ENCODE measurements around the gene PUM2. TPM values are rescaled to one million over a fixed set of nuclear protein-coding genes. Genes with fewer than 3 reads are reported as not detected.

The PUM2 gene
- total RNA-seq, 1 donor from 2014 or later: 123 TPM

DNA sequence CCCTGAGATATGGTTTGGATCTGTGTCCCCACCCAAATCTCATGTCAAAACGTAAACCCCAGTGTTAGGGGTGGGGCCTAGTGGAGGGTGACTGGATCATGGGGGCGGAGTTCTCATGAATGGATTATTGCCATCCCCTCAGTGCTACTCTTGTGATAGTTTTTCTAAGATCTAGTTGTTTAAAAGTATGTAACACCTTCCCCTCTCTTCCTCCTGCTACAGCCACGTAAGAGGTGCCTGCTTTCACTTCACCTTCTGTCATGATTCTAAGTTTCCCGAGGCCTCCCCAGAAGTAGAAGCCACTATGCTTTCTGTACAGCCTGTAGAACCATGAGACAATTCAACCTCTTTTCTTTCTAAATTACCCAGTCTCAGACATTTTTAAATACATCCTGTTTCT lies 16.9 kb downstream of the PUM2 start:
- no peak overlapping the region for H3K27ac Mint-ChIP-seq
- no peak overlapping the region for H3K4me3 Mint-ChIP-seq (ENCODE audit: low read depth)
- peaks cover 19% of the 10 kb centered on the region for H3K36me3 Mint-ChIP-seq (ENCODE audit: insufficient read depth)
- no peaks in the 10 kb centered on the region for H3K27me3 Mint-ChIP-seq
- TF ChIP-seq, protein P1, sequence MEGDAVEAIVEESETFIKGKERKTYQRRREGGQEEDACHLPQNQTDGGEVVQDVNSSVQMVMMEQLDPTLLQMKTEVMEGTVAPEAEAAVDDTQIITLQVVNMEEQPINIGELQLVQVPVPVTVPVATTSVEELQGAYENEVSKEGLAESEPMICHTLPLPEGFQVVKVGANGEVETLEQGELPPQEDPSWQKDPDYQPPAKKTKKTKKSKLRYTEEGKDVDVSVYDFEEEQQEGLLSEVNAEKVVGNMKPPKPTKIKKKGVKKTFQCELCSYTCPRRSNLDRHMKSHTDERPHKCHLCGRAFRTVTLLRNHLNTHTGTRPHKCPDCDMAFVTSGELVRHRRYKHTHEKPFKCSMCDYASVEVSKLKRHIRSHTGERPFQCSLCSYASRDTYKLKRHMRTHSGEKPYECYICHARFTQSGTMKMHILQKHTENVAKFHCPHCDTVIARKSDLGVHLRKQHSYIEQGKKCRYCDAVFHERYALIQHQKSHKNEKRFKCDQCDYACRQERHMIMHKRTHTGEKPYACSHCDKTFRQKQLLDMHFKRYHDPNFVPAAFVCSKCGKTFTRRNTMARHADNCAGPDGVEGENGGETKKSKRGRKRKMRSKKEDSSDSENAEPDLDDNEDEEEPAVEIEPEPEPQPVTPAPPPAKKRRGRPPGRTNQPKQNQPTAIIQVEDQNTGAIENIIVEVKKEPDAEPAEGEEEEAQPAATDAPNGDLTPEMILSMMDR (IDR thresholded peaks at IDR 0.05; ENCODE audit: unreplicated experiment): no peak
- no peak for DNase-seq (ENCODE audit: low spot score, unreplicated experiment)
- peaks cover 26% of the 10 kb centered on the region for H3K4me1 Mint-ChIP-seq (ENCODE audit: low read depth)
- peaks cover 9% of the 10 kb centered on the region for H3K9me3 Mint-ChIP-seq (ENCODE audit: low read depth)

DNA sequence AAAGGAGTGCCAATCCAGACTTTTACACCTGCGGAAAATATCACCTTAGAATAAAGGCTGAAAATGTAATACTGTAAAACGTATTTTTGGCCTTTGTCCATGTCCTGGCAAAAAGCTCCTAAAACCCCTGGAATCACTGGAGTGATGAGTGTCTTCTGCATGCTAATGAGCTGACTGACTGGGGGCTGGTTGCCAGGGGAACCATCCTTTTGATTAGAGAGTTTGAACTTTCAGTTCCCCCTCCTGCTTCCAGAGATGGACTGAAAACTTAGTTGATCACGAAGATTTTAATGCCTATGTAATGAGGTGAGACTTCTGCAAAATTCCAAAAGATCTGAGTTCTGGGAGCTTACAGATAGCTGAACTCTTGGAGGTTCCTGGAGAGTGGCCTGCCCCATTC lies 20.5 kb downstream of the PUM2 start:
- H3K4me1 Mint-ChIP-seq (ENCODE audit: low read depth): peaks cover 25% of the 10 kb centered on the region
- no peak overlapping the region for H3K27ac Mint-ChIP-seq
- no peaks in the 10 kb centered on the region for H3K27me3 Mint-ChIP-seq
- H3K4me3 Mint-ChIP-seq (ENCODE audit: low read depth): no peak overlapping the region
- no peak for DNase-seq (ENCODE audit: low spot score, unreplicated experiment)
- peaks cover 9% of the 10 kb centered on the region for H3K9me3 Mint-ChIP-seq (ENCODE audit: low read depth)
- TF ChIP-seq, protein P1 (IDR thresholded peaks at IDR 0.05; ENCODE audit: unreplicated experiment): no peak
- peaks cover 28% of the 10 kb centered on the region for H3K36me3 Mint-ChIP-seq (ENCODE audit: insufficient read depth)

DNA sequence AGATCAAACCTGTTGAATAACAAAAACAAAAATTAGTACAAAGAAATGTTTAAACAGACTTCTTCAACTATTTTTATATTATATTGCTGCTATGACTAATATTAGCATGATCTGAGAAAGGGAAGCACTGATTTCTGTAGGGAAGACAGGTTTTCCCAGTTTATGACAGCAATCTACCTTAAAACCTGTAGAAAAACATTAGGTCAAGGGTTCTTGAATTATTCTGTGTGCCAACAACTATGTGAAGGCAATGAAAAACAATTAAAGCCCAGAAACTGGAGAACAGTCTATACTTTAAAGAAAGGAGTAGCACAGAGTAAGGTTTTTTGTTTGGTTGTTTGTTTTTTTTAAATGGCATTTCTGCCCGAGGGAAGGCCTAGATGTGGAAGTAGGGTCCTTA lies 23.3 kb downstream of the PUM2 start:
- H3K27ac Mint-ChIP-seq: peak overlapping the region; percentile 23
- TF ChIP-seq, protein P1 (IDR thresholded peaks at IDR 0.05; ENCODE audit: unreplicated experiment): no peak
- peaks cover 35% of the 10 kb centered on the region for H3K36me3 Mint-ChIP-seq (ENCODE audit: insufficient read depth)
- H3K27me3 Mint-ChIP-seq: no peaks in the 10 kb centered on the region
- DNase-seq (ENCODE audit: low spot score, unreplicated experiment): no peak
- H3K4me1 Mint-ChIP-seq (ENCODE audit: low read depth): peaks cover 17% of the 10 kb centered on the region
- no peak overlapping the region for H3K4me3 Mint-ChIP-seq (ENCODE audit: low read depth)
- H3K9me3 Mint-ChIP-seq (ENCODE audit: low read depth): peaks cover 9% of the 10 kb centered on the region

DNA sequence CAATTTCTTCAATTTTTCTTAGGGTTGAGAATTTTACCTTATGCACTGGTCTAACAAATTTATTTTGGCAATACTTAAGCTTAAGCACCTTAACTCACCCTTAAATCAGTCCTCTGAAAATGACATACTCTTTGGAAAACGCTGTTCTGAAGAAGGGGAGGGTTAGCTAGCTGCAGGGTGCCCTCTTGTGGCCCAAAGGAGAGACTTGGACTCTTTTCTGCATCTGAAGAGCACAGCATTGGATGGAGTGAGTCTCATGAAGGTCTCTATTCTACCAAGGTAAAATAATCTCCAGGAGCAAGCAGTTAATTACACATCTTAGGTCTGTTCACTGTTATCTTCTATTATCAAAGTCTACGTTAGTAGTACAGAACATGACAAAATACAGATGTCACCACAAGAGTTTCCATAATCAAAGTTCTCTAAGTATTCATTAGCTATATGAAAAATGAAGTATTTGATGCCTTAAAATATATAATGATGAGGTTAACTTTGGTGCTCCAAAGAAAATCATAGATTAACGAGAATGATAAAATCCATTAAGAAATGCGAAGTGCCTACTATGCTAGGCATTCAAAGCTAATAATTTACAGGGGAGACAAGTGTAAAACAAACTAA lies 24.4 kb downstream of the PUM2 start:
- H3K27ac Mint-ChIP-seq: peak overlapping the region; percentile 26
- H3K27me3 Mint-ChIP-seq: no peaks in the 10 kb centered on the region
- no peak overlapping the region for H3K4me3 Mint-ChIP-seq (ENCODE audit: low read depth)
- H3K9me3 Mint-ChIP-seq (ENCODE audit: low read depth): peaks cover 6% of the 10 kb centered on the region
- peaks cover 34% of the 10 kb centered on the region for H3K36me3 Mint-ChIP-seq (ENCODE audit: insufficient read depth)
- TF ChIP-seq, protein P1 (IDR thresholded peaks at IDR 0.05; ENCODE audit: unreplicated experiment): peak; percentile 78
- DNase-seq (ENCODE audit: low spot score, unreplicated experiment): no peak
- H3K4me1 Mint-ChIP-seq (ENCODE audit: low read depth): peaks cover 19% of the 10 kb centered on the region

DNA sequence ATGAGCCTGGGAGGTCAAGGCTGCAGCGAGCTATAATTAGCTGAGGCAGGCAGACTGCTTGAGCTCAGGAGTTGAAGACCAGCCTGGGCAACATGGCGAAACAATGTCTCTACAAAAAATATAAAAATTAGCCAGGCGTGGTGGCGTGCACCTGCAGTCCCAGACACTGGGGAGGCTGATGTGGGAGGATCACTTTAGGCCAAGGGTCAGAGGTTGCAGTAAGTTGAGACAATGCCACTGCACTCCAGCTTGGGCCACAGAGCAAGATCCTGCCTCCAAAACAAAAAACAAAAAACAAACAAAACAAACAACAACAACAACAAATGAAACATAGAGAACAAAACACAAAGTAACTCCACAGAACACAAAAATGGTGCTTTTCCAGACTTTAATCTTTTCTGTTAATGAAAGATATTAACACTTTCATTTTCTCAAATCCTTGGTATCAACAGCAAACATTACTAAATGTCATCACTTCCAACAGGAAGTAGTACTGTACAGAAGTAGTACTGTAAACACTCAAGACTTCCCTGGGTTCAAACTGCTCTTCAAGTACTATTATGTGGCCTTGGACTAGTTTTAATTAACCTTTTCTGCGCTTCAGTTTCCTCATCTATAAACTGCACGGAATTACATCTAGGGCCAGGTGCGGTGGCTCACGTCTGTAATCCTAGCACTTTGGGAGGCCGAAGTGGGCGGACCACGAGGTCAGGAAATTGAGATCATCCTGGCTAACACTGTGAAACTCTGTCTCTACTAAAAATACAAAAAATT lies 27.9 kb downstream of the PUM2 start:
- Mint-ChIP-seq H3K27ac (peak overlapping the region; percentile 41), H3K27me3 (no peaks in the 10 kb centered on the region), H3K9me3 (ENCODE audit: low read depth) (no peaks in the 10 kb centered on the region), H3K4me3 (ENCODE audit: low read depth) (no peak overlapping the region), H3K4me1 (ENCODE audit: low read depth) (peaks cover 26% of the 10 kb centered on the region), H3K36me3 (ENCODE audit: insufficient read depth) (peaks cover 33% of the 10 kb centered on the region)
- DNase-seq (ENCODE audit: low spot score, unreplicated experiment): no peak
- TF ChIP-seq, protein P1 (IDR thresholded peaks at IDR 0.05; ENCODE audit: unreplicated experiment): no peak

Data from progenitor cell of endocrine pancreas (in vitro differentiated cells).